Stomach (tissue), 9 donors: Measurements from ENCODE around the gene ESAM. TPM values are rescaled to one million over a fixed set of nuclear protein-coding genes. Genes with fewer than 3 reads are reported as not detected.

ENCODE experiments used
- DNase-seq, 2 donors: peaks; one replicate each; pipeline versions ENCODE4 v3.0.0 to v3.0.0-alpha.2; 2013 to 2019
- H3K27ac ChIP-seq, 5 donors: fragments of 200-600 bp in 4 of 5; sonication (generic) in 4 of 5; one replicate each; pipeline ENCODE4 v1.5.1; 2013 to 2019; ENCODE audit warnings: mild to moderate bottlenecking in 1 of 5, moderate library complexity in 1 of 5
- H3K27me3 ChIP-seq, 3 donors: fragments of 200-600 bp; sonication (generic); one replicate each; pipeline ENCODE4 v1.5.1; 2017 to 2019; ENCODE audit warnings: mixed run types in 1 of 3
- H3K36me3 ChIP-seq, 4 donors: fragments of 200-600 bp; sonication (generic); 1 replicate in 3 of 4; 2 replicates in 1 of 4; pipeline ENCODE4 v1.5.1; 2016 to 2019
- H3K4me1 ChIP-seq, 4 donors: fragments of 200-600 bp; sonication (generic); one replicate each; pipeline ENCODE4 v1.5.1; 2016 to 2019
- H3K4me3 ChIP-seq, 4 donors: fragments of 200-600 bp; sonication (generic) in 3 of 4; one replicate each; pipeline ENCODE4 v1.5.1; 2016 to 2019; ENCODE audit warnings: mild to moderate bottlenecking in 1 of 4
- H3K9me3 ChIP-seq, 4 donors: fragments of 200-600 bp; sonication (generic); one replicate each; pipeline ENCODE4 v1.5.1; 2016 to 2019
- EP300 ChIP-seq: sonication (generic); formaldehyde crosslinking; IDR thresholded peaks from one replicate; pipeline ENCODE4 v1.6.1; 2017; ENCODE audit warnings: antibody characterized with exemption
- POLR2A ChIP-seq, 4 donors: fragments of 450-650 bp; IDR thresholded peaks; one replicate each; pipeline ENCODE4 v1.6.1; 2016; ENCODE audit warnings: antibody characterized with exemption in 4 of 4, control low read depth in 2 of 4, mild to moderate bottlenecking in 1 of 4, moderate library complexity in 1 of 4
- POLR2AphosphoS5 ChIP-seq, 3 donors: sonication (generic); formaldehyde crosslinking; IDR thresholded peaks; one replicate each; pipeline ENCODE4 v1.6.1; 2016; ENCODE audit warnings: antibody characterized with exemption in 3 of 3
- WGBS, 5 donors: extraction: QIAGEN DNeasy Blood & Tissue Kit in 3 of 5; methylation state at CpG; one replicate each; pipeline versions ENCODE4 v1.1.5 to v1.1.7; 2013 to 2018; 5-methylcytosine and 5-hydroxymethylcytosine counted together
- intact Hi-C: fragments of 100-400 bp; cut with DNase I; formaldehyde crosslinking; loops from one replicate; pipeline ENCODE4 v1.15.1; 2023; ENCODE audit warnings: low total_unique reads
- polyA plus RNA-seq, 3 donors: library from polyadenylated mRNA; stranded (reverse); fragments of 200-250 nt; gene quantifications; one replicate each; pipeline ENCODE4 v1.2.3, GENCODE V29; 2013
- total RNA-seq, 5 donors: library from RNA; depleted of rRNA; stranded (reverse); fragments of >200 nt; gene quantifications; one replicate each; pipeline versions ENCODE4 v1.1.0 to v1.2.3, GENCODE V29; 2014 to 2016
- TF ChIP-seq, protein P1 (sequence below), 7 experiments: fragments of 450-650 bp in 4 of 7; fragments of 200-600 bp in 3 of 7; sonication (generic) in 3 of 7; IDR thresholded peaks; one replicate each; pipeline ENCODE4 v1.5.1; 2016 to 2019; ENCODE audit warnings: antibody characterized with exemption in 7 of 7, control low read depth in 2 of 7, mild to moderate bottlenecking in 1 of 7
- donor health status: healthy with polysubstance abuse.
- donor health status: Bipolar disorder and iron deficiency.
- donor health status: healthy.

ESAM gene
- total and polyA plus RNA-seq, 8 donors, result 4.1 to 19.6 (median 9.6) TPM

- peaks cover 0 to 94% (median 33%) of the 10 kb centered on the region in 3 donors for H3K27me3 ChIP-seq
These were observed 19.5 kb downstream of the ESAM start for GRCh38 chr11:124742555-124742954.

DNA sequence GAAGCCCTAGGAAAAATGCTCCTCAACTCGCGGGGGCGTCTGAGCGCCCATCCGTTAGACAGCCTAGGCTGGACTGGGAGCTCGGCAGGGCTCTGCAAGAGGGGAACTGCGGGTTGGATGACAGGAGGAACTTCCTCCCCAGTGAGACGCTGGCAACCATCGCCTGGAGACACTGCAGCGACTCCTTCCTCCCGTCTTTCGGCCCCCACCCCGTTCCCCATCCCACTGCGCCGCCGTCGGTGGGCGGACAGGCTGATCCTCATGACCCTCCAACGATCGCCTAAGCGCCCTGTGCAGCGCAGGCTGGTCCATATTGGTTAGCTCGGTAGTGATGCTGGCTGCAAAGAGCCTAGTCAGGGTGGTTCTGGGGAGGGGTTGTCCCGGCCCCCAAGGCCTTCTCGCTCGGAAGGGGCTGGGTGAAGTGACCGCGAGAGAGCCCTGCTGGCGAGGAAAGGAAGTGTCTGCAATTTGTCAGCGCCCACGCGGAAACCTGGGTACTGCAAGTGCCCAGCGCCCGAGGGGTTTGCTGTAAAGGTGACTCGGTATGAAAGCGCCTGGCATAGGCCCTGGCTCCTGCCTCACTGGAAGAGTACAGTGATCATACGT, 21.7 kb downstream of the ESAM start:
- peak overlapping the region; percentile 48 to 70 (median 56) for H3K4me3 ChIP-seq
- DNase-seq, result peak in 1 of 2 donors; percentile 55
- H3K36me3 ChIP-seq, result no peaks in the 10 kb centered on the region
- H3K9me3 ChIP-seq, result no peaks in the 10 kb centered on the region
- peaks cover 0 to 72% (median 18%) of the 10 kb centered on the region in 3 donors for H3K27me3 ChIP-seq
- H3K27ac ChIP-seq, result peak overlapping the region in 3 of 5 donors; percentile 12 to 48 (median 32)
- WGBS, 5 donors, result 1 to 4% (median 2%) methylated on average over 17 to 37 of the region's 37 CpGs
- intact Hi-C loops, result no loop called here
- peaks cover 18 to 29% (median 22%) of the 10 kb centered on the region in 4 donors for H3K4me1 ChIP-seq
- TF ChIP-seq, protein P1, sequence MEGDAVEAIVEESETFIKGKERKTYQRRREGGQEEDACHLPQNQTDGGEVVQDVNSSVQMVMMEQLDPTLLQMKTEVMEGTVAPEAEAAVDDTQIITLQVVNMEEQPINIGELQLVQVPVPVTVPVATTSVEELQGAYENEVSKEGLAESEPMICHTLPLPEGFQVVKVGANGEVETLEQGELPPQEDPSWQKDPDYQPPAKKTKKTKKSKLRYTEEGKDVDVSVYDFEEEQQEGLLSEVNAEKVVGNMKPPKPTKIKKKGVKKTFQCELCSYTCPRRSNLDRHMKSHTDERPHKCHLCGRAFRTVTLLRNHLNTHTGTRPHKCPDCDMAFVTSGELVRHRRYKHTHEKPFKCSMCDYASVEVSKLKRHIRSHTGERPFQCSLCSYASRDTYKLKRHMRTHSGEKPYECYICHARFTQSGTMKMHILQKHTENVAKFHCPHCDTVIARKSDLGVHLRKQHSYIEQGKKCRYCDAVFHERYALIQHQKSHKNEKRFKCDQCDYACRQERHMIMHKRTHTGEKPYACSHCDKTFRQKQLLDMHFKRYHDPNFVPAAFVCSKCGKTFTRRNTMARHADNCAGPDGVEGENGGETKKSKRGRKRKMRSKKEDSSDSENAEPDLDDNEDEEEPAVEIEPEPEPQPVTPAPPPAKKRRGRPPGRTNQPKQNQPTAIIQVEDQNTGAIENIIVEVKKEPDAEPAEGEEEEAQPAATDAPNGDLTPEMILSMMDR (IDR thresholded peaks at IDR 0.05), result peak in 4 of 7 experiments; percentile 17 to 37 (median 36)
- no peak for TF ChIP-seq EP300

More at GRCh38 chr11:124742555-124742954, 19.5 kb downstream of the ESAM start:
- H3K4me1 ChIP-seq, result peaks cover 37 to 51% (median 44%) of the 10 kb centered on the region in 4 donors
- no peaks in the 10 kb centered on the region for H3K9me3 ChIP-seq
- TF ChIP-seq, protein P1 (IDR thresholded peaks at IDR 0.05), result no peak
- no peak for TF ChIP-seq EP300
- no peak overlapping the region for H3K4me3 ChIP-seq
- H3K27ac ChIP-seq, result no peak overlapping the region
- intact Hi-C loops, result no loop called here
- no peak for DNase-seq
- WGBS, 5 donors, result 75 to 90% (median 81%) methylated on average over 2 of the region's 2 CpGs
- H3K36me3 ChIP-seq, result no peaks in the 10 kb centered on the region

DNA sequence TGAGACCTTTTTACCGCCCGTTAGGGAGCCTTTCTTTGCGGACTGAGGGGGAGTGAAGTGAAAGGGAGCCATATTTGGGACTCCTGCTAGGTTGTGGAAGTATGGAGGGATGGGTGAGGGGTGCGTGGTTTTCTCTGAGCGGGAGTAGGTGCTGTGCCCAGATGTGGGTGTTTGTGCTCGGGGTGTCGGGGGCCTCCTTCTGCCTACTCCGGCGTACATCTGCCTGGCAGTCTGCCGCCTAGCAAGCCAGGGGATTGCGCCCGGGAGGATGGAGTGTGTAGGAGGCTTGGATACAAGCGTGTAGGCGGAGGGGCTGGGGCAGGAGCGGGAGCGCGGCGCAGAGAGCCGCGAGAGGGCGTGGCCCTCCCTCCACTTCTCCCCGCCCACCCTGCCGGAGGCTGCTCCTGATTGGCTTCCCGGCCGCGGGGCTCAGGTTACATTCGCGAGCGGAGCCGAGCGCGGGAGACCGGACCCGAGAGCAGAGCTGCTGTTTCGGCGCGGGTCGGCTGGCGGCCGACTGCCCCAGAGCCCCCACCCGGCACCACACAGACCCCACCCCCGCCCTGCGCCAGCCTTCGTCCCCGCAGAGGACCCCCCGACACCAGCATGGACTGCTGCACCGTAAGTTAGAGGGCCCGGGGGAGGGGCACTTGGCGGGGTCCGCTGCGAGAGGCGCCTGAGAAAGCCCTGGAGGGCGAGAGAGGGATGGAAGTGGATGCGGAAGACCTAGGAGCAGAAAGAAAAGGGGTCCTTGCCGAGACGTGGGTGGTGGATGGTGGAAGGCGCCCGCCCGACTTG, 22.4 kb downstream of the ESAM start, which contains the start of gene NRGN:
Gene NRGN, plus strand, starts transcription at position 464 of the 798 bp plus-strand sequence. Its CDS starts 143 bp downstream, at position 607.
- DNase-seq, result peak; percentile 94 to 97
- Histone ChIP-seq H3K27me3 (peaks cover 0 to 65% (median 15%) of the 10 kb centered on the region in 3 donors), H3K4me3 (peak within 1 kb of the TSS; percentile 48 to 70 (median 56)), H3K27ac (peak within 1 kb of the TSS in 4 of 5 donors; percentile 12 to 54 (median 40)), H3K4me1 (peaks cover 17 to 26% (median 19%) of the 10 kb centered on the region in 4 donors), H3K36me3 (no peaks in the 10 kb centered on the region), H3K9me3 (no peaks in the 10 kb centered on the region)
- 1 to 2% (median 2%) methylated on average over 33 to 59 of the region's 59 CpGs for WGBS, 5 donors
- TF ChIP-seq POLR2A (IDR thresholded peaks at IDR 0.05), result no peak
- peak in 2 of 3 donors; percentile 17 to 50 for TF ChIP-seq POLR2AphosphoS5 (IDR thresholded peaks at IDR 0.05)
- TF ChIP-seq, protein P1 (IDR thresholded peaks at IDR 0.05), result no peak
- TF ChIP-seq EP300, result no peak
- intact Hi-C loops, result loop anchor here (10.0 kb wide), 1 partner anchor 65 kb away; the partner anchor contains the start of genes SIAE and SPA17

- intact Hi-C loops, result loop anchor here (10.0 kb wide), 1 partner anchor 64 kb away; the partner anchor contains the start of genes SIAE and SPA17
- Histone ChIP-seq H3K4me1 (peaks cover 17 to 26% (median 19%) of the 10 kb centered on the region in 4 donors), H3K9me3 (no peaks in the 10 kb centered on the region), H3K4me3 (peak overlapping the region; percentile 48 to 70 (median 56)), H3K36me3 (no peaks in the 10 kb centered on the region), H3K27ac (no peak overlapping the region), H3K27me3 (peaks cover 0 to 57% (median 15%) of the 10 kb centered on the region in 3 donors)
- no peak for DNase-seq
- TF ChIP-seq, protein P1 (IDR thresholded peaks at IDR 0.05), result no peak
- no peak for TF ChIP-seq EP300
- no peak for TF ChIP-seq POLR2A (IDR thresholded peaks at IDR 0.05)
- WGBS, 5 donors, result 51 to 71% (median 56%) methylated on average over 21 of the region's 21 CpGs
These were observed 23.2 kb downstream of the ESAM start for GRCh38 chr11:124738713-124739478.
